ENCODE results near the gene ATXN7L1.

DNA sequence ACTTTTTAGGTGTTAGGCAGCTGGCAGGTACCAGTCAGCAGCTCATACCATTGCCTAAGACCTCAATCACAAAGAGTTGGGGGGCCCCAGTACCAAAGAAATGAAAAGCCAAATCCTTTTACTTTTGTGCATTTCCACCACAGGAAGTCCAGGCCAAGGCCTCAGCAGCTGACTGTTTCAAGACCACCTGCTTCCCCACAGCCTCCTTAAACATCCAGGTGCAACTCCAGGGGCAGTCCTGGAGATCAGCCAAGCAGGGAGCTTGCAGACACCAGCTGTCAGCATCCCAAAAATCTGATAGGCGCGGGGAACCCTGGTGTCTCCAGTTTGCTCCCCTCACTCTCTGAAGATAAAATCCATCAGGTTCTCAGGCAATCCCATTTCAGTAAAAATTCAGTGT lies 203.6 kb downstream of the ATXN7L1 start:
- TF ChIP-seq, protein P1, sequence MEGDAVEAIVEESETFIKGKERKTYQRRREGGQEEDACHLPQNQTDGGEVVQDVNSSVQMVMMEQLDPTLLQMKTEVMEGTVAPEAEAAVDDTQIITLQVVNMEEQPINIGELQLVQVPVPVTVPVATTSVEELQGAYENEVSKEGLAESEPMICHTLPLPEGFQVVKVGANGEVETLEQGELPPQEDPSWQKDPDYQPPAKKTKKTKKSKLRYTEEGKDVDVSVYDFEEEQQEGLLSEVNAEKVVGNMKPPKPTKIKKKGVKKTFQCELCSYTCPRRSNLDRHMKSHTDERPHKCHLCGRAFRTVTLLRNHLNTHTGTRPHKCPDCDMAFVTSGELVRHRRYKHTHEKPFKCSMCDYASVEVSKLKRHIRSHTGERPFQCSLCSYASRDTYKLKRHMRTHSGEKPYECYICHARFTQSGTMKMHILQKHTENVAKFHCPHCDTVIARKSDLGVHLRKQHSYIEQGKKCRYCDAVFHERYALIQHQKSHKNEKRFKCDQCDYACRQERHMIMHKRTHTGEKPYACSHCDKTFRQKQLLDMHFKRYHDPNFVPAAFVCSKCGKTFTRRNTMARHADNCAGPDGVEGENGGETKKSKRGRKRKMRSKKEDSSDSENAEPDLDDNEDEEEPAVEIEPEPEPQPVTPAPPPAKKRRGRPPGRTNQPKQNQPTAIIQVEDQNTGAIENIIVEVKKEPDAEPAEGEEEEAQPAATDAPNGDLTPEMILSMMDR (IDR thresholded peaks at IDR 0.05; ENCODE audit: low read length): no peak
- TF ChIP-seq EZH2phosphoT487 (IDR thresholded peaks at IDR 0.05; ENCODE audit: low read length) (no peak), EZH2 (optimal IDR thresholded peaks at IDR 0.05; ENCODE audit: low read depth, low read length) (no peak)

All from MM.1S (cell line).